GM20000 (cell line): ENCODE measurements around the gene GET4.

Experiments used
- DNase-seq: peaks from one replicate; pipeline ENCODE4 v3.0.0; 2012; ENCODE audit warnings: low spot score
- CTCF ChIP-seq: IDR thresholded peaks from 2 replicates; pipeline ENCODE4 v1.5.1; 2012; ENCODE audit warnings: mild to moderate bottlenecking, control low read depth; ENCODE audit errors: extremely low read depth, missing control alignments

Gene GET4

GRCh38 chr7:909358-910329 is 33.3 kb downstream of the GET4 start:
- TF ChIP-seq CTCF, result no peak

GRCh38 chr7:910441-910861 is 34.1 kb downstream of the GET4 start:
- no peak for DNase-seq

More at GRCh38 chr7:909358-910329, 33.3 kb downstream of the GET4 start:
- DNase-seq, result no peak

GRCh38 chr7:910931-911431 is 34.6 kb downstream of the GET4 start:
- DNase-seq, result no peak
- TF ChIP-seq CTCF, result no peak

More at GRCh38 chr7:910441-910861, 34.1 kb downstream of the GET4 start:
- TF ChIP-seq CTCF, result no peak

- no peak for TF ChIP-seq CTCF
- no peak for DNase-seq
These were observed 35.6 kb downstream of the GET4 start for GRCh38 chr7:911791-912480.

- no peak for TF ChIP-seq CTCF
- no peak for DNase-seq
These were observed 37.6 kb downstream of the GET4 start for GRCh38 chr7:913736-914520.

GRCh38 chr7:914521-915194 is 38.3 kb downstream of the GET4 start:
- TF ChIP-seq CTCF, result no peak
- DNase-seq, result no peak
